ENCODE data around the gene SELENOW.
"Not testable (repeated sequence)": the region's sequence is repeated elsewhere in the genome, so short reads cannot be mapped to it uniquely, and the experiment has no call there.

SELENOW gene

DNA sequence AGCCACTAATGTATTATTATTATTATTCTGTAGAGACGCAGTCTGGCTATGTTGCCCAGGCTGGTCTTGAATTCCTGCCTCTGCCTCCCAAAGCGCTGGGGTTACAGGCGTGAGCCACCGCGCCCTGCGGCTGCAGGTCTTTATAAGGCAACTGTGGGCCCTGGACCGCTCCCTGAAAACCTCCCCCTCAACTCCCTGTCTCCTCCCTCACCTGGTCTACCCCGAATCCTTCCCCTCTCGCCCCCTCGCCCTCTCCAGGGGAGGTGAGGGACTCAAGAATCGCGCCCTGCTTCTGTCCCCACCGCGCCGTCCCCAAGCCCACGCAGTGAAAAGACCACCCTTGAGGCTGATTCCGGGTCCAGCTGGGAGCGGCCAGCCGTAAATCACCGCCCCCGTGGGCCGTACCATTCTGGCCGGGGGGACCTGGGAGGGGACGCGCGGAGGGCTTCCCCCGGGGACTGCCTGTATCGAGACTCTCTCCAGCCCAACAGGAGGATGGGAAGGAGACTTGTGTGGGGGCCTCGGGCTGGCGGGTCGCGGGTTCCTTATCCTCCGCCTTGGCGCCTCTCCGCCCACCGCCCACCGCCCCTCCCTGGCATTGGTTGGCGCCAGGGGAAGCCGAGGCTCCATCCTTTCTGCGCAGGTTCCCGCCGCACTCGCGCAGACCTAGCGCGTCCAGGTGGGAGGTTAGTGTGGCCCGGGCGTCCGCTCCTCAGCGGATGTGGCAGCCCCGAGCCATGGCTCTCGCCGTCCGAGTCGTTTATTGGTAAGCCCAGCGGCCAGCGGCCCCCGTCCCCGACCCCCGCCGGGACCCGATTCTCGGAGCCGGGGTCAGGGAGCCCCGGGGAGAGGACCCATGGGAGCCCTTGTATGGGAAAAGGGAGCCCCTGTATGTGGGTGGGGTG, at the start of gene SELENOW:
SELENOW (plus strand) TSS at position 655 of the 905 bp plus-strand sequence; CDS start at position 738, 83 bp downstream.
- peak; percentile 46 for DNase-seq

DNA sequence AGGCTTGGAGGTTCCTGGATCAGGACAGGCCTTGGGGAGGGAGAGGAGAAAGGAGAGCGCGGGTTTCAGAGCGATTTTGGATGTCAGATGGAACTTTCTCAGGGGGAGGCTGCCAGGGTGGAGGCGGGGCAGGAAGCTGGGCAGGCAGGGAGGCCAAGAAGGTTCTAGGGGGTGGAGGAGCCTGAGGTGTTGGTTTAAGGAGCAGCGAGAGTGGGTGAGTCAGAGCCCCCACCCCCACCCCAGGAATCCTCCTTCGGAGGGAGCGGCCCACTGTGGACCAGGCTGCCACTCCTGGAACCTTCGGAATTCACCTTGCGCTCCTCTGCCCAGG, 49.1 kb upstream of the SELENOW start:
- peak; percentile 80 for DNase-seq

DNA sequence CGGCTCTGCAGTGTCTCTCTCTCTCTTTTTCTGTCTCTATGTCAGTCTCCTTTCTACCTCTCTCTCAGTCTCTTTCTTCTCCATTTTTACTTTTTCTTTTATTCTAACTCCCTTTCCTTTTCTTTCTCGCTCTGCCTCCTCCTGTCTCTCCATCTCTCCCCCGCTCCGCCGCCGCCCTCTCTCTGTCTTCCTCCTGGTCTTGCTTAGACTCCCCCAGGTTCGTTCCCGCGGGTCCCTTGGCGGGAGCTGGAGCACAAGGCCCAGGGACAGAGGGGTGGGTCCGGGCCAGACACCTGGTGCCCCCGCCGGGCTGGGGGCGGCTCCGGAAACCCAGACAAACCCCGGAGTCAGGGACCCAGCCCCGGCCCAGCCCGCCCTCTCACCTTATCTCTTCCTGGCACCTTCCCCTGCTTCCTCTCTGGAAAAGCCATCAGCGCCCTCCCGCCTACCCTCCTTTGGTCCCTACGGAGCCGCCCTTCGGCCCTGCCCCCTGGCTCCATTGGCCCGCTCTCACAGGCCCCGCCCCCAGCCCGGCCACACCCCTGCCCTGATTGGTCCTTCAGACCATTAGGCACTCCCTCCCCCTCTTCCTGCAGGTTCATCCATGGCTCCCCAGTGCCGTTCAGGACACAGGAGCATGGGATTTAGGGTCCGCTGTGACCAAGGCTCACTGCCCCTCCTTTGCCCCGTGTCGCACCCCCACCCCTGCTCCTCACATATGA, 48.5 kb upstream of the SELENOW start:
- DNase-seq: no peak

DNA sequence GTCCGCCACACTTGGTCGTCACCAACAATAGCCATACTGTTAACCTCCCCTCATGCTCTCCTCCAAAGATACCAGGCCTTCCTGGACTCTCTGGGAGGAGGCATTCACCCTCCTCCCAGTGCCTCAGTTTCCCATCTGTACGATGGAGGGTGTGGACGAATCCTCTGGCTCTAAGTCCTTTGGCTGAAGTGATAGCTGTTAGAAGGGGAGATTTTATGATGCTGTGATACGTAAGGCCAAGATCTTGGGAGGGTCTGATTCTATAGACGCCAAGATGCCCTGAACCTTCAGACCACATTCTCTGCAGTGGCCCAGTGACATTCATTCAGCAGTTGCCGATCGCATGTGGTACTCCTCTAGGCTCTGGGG, 48.0 kb upstream of the SELENOW start:
- no peak for DNase-seq

DNA sequence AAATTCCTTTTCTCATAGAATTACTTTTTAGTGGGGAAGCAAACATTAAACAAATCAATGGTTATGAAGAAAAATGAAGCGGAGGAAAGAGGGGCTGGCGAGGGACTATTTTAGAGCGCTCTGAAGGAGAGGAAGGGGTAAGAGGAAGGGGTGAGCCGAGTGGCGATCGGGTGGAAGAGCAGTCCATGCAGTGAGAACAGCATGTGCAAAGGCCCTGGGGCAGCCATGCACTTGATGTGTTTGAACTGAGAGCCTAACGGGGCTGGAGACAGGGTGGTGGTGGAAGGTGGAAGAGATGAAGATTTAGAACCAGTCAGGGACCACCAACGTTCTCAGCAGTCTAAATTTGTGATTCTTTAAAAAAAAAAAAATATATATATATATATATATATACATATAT, 47.6 kb upstream of the SELENOW start:
- no peak for DNase-seq

DNA sequence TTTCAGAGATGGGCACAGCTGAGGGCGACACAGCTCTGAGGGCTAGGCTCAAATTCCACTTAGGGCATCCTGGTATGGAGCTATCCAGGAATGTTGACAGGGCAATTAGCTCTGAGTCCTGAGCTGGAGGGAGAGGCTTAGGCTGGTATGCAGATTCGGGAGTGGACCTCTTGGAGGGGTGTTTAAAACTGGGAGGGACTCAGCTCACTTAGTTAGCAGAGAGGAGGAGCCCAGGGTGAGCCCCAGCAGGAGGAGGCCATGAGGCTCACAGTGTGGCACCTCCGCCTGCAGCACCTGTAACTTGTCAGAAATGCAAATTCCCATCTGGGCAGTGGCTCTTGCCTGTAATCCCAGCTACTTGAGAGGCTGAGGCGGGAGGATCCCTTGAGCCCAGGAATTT, 43.4 kb upstream of the SELENOW start:
- DNase-seq: no peak

DNA sequence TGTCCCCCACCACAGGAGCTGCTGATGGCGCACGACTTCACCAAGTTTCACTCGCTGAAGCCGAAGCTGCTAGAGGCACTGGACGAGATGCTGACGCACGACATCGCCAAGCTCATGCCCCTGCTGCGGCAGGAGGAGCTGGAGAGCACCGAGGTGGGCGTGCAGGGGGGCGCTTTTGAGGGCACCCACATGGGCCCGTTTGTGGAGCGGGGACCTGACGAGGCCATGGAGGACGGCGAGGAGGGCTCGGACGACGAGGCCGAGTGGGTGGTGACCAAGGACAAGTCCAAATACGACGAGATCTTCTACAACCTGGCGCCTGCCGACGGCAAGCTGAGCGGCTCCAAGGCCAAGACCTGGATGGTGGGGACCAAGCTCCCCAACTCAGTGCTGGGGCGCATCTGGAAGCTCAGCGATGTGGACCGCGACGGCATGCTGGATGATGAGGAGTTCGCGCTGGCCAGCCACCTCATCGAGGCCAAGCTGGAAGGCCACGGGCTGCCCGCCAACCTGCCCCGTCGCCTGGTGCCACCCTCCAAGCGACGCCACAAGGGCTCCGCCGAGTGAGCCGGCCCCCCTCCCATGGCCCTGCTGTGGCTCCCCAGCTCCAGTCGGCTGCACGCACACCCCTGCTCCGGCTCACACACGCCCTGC, 37.5 kb upstream of the SELENOW start:
- no peak for DNase-seq

DNA sequence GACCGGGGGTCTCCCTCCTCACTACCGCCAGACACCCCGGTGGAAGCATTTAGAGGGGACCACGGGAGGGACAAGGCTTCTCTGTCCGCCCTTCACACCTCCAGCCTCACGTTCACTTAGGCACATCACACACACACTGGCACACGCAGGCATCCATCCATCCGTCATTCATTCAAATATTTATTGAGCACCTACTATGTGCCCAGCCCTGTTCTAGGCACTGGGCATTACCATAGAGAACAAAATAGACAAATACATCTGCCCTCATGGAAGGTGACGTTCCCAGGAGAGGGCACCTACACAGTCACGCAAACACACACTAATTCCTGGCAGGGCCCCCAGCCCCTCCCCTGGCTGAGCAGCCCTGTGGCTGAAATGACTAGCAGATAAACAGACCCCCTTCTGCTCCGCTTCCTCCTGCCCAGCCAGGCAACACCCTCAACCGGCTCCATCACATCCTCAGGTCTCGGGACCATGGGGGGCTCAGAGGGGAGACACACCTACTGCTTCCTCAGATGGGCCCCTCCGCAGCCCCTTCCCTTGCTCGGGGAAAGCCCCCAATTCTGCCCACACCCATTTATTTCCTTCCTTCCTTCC, 36.9 kb upstream of the SELENOW start:
- no peak for DNase-seq

DNA sequence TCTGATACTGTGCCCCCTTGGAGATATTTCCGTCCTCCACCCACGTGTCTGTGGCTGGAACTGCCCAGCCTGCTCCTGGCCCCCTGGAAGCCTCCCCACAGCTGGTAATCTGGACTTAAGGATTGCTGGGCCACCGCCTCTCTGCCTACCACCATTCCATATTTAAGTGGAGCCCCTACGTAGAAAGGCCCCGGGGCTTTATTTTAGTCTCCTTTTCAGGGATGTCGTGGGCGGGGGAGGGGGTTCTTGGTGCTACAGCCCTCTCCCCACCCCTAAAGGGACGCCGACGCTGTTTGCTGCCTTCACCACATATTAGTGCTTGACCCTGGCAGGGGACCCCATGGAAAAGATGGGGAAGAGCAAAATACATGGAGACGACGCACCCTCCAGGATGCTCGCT, 35.9 kb upstream of the SELENOW start:
- no peak for DNase-seq

DNA sequence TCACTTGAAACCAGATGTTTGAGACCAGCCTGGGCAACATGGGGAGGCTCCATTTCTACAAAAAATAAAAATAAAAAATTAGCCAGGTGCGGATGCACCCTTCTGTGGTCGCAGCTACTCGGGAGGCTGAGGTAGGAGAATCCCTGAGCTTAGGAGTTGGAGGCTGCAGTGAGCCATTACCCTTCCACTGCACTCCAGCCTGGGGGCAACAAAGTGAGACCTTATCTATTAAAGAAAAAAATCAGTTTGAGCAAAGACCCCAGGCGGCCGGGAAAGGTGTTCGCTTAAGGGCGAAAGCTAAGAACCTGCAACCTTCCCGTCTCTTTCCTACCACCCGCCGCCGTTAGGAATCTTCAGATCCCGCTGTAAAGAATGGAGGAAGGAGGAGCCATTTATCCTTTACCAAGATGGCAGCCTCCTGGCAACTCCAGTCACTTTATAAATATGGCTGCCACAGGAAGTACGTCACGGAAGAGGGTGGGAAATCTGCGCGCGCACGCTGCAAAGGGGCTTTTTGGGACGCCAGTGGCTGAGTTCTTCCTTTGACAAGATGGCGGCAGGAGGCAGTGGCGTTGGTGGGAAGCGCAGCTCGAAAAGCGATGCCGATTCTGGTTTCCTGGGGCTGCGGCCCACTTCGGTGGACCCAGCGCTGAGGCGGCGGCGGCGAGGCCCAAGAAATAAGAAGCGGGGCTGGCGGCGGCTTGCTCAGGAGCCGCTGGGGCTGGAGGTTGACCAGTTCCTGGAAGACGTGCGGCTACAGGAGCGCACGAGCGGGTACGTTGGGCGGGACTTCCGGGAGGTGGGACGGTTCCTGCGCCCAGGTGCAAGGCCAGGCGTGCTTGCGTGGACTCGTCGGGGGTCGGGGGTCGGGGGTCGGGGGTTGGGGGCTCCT, 33.2 kb upstream of the SELENOW start, which contains the start of gene NOP53:
NOP53 (plus strand) TSS at position 537 of the 892 bp plus-strand sequence; CDS start at position 551, 14 bp downstream.
- DNase-seq: peak; percentile 94

DNA sequence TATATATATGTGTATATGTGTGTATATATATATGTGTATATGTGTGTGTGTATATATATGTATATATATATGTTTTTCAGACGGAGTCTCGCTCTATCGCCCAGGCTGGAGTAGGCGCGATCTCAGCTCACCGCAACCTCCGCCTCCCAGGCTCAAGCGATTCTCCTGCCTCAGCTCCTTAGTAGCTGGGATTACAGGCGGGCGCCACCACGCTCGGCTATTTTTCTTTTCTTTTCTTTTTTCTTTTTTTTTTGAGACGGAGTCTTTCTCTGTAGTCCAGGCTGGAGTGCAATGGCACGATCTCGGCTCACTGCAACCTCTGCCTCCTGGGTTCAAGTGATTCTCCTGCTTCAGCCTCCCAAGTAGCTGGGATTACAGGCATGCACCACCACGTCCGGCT, 32.4 kb upstream of the SELENOW start:
- DNase-seq: not testable (repeated sequence)

DNA sequence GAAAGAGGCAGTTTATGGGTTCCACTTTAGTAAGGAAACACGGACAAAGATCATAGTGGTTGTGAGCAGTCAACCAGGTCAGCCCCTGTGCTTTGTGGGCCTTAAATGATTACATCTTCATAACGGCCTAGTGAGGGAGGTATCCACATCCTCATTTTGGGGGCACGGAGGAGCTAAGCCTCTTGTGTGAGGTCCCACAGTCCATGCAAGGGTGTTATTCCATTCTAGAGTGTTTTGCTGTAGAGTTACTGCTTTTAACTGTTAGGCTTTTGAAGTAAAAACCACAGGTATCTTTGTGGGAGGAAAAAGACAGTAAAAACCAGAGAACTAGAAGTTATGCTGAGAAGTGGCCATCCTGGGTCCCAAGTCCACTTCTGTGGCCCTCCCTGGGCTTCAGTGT, 29.2 kb upstream of the SELENOW start:
- no peak for DNase-seq

DNA sequence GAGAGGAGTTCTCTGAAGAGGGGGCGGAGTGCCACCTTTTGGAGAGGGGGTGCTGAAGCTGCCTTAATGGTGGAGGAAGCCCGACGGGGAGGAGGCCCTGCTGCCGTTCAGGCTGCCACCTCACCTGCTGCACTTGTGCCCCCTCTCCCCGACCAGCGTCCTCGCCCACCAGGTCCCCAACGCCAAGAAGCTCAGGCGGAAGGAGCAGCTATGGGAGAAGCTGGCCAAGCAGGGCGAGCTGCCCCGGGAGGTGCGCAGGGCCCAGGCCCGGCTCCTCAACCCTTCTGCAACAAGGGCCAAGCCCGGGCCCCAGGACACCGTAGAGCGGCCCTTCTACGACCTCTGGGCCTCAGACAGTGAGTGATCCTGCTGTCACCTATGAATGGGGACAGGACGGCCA, 27.8 kb upstream of the SELENOW start:
- DNase-seq: no peak

DNA sequence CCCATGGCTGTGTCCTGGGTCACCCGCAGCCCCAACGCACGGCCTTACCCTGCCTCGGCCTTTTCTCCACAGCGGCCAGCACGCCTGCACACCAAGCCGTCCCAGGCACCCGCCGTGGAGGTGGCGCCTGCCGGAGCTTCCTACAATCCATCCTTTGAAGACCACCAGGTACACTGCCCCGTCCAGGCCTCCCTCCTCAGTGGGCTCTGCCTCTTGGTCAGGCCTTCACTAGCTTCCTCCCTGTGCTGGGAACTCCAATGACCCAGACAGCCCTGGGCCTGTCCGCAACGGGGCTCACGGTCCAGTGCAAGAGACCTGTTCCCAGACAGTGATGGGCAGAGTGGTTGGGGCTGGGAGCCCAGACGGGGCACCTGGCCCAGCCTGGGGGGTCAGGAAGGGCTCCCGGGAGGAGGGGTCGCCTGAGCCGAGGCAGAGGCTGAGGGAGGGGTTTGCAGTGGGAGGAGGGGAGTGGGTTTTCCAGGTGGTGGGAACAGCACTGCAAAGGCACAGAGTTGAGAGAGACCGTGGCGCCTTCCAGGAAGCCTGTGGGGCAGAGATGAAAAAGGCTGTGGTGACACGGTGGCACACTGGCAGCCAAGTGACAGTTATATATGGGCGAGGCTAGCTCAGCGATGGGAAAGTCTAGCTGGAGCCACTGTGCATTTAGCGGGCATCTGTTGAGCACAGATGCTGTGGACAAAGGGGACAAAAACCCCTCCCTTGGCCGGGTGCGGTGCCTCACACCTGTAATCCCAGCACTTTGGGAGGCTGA, 25.9 kb upstream of the SELENOW start:
- no peak for DNase-seq

DNA sequence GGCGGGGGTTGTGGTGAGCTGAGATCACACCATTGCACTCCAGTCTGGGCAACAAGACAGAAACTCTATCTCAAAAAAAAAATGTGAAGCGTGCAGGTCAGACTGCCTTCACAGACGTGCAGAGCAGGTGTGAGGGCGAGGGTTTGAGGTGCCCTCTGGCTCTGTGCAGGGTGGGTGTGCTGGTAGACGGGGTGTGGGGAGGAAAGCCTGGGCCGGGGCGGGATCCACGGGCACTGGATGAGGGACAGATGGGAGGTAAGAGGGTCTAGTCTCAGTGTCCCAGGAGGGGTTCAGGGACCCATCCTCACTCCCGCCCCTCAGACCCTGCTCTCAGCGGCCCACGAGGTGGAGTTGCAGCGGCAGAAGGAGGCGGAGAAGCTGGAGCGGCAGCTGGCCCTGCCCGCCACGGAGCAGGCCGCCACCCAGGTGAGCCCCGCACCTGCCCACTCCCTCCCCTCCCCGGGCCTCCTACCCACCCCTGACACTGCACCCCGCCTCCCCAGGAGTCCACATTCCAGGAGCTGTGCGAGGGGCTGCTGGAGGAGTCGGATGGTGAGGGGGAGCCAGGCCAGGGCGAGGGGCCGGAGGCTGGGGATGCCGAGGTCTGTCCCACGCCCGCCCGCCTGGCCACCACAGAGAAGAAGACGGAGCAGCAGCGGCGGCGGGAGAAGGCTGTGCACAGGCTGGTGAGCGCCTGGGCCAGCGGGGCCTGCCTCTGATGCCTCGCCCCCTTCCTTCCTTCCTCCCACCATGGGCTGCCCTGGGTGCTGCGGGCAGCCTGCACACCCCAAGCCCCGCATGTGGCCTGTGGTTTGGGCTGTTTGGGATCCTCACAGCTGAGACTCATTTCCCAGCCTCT, 24.1 kb upstream of the SELENOW start:
- no peak for DNase-seq

DNA sequence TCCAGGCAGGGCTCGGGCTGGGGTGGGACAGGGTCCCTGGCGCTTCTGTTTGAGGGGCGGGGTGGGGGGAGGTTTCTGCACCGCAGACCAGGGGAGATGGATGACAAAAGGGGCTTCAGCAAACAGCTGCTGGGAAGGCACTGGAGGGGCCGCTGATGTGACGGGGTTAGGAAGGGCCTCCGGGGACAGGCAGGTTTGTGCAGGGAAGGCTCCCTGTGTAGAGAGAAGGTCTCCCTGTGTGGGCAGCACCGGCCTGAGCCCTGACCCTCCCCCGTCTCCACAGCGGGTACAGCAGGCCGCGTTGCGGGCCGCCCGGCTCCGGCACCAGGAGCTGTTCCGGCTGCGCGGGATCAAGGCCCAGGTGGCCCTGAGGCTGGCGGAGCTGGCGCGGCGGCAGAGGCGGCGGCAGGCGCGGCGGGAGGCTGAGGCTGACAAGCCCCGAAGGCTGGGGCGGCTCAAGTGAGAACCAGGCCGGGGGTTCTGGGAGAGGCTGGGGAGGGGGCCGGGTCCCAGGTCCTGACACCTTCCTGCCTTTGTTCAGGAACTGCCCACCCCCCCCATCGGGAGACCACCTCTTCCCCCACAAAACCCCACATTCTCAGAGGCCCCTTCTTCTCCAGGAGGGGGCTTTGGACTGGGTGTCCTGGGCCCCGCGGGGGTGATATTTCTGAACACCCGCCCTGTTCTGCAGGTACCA, 23.3 kb upstream of the SELENOW start:
- no peak for DNase-seq

DNA sequence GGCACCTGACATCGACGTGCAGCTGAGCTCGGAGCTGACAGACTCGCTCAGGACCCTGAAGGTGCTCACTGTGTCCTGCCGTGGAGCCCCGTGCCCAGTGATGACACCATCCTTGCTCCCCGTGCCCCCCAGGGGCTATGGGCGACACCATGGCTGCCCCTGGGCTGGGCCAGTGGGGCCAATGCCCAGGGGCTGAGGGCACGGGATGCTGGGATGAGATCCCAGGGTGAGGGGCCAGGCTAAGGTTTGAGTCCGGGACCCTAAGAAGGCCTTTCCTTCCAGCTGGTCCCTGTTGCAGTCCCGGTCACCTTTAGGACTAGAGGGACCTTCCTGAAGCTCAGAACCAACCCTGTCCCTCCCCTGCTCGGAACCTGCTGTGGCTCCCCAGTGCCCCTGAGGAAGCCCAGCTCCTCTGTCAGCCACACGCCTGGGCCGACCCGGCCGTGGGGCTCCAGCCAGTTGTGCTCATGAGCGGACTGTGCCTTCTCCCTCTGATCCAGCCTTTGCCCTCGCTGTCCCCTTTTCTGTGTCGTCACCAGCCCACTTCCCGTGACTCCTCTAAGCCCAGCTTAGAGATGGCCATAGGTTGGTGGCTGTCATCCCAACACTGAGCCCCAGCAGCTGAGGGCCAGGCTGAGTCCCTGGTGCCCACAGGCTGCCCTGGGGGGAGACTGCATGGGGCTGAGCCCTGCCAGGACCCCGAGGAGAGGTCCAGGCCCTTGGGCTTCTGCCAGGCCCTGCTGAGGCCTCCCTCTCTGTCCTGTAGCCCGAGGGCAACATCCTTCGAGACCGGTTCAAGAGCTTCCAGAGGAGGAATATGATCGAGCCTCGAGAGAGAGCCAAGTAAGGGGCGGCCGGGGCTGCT, 22.5 kb upstream of the SELENOW start:
- DNase-seq: no peak

DNA sequence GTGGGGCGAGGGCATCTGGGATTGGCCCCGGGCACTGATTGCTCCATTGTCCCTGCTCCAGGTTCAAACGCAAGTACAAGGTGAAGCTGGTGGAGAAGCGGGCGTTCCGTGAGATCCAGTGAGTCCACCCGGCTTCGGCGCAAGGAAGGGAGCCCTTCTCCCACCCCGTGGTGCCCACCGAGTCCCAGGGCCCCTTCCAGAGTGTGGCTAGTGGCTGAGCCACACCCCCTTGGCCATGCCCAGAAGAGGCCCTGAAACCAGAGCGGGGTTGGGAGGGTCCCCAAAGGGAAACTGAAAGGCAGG, 21.9 kb upstream of the SELENOW start:
- DNase-seq: no peak

All from HCEC 1CT (cell line).